Measurements from ENCODE around the gene LHFPL3. TPM values are rescaled to one million over a fixed set of nuclear protein-coding genes. Genes with fewer than 3 reads are reported as not detected.

LHFPL3 gene
- total RNA-seq, 1 donor from 2014 or later, result 0.30 TPM

DNA sequence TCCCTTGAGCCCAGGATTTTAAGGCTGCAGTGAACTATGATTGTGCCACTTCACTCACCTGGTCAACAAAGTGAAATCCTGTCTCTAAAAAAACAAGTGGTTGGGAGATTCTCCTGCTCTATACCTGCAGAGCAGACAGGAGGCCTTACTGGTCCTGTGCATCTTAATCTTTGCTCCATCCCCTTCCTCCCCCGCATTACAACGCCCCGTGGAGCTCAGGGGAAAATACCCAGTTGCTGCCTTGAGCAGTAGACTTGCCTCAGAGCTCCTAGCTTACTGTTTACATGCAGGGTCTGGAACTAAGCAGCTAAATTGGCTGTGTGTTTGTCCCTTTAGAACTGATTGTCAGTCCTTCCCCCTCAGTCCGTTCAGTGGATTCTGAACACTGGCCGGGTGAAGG, 561.8 kb downstream of the LHFPL3 start:
- Histone ChIP-seq H3K27ac (no peak overlapping the region), H3K4me3 (no peak overlapping the region), H3K4me1 (peaks cover 9% of the 10 kb centered on the region), H3F3A (ENCODE audit: low read depth) (no peaks in the 10 kb centered on the region), H3K36me3 (no peaks in the 10 kb centered on the region), H3K4me2 (no peak overlapping the region), H3K79me2 (ENCODE audit: low read depth) (no peaks in the 10 kb centered on the region), H4K20me1 (ENCODE audit: low read depth) (no peaks in the 10 kb centered on the region), H3K9me3 (ENCODE audit: low read depth) (no peaks in the 10 kb centered on the region), H3K27me3 (no peaks in the 10 kb centered on the region), H2AFZ (replicated peaks) (peak overlapping the region; percentile 52), H3K9ac (no peak overlapping the region)
- Mint-ChIP-seq H3K4me3 (no peak overlapping the region), H3K9me3 (no peaks in the 10 kb centered on the region), H3K36me3 (no peaks in the 10 kb centered on the region), H3K27ac (no peak overlapping the region), H3K27me3 (ENCODE audit: insufficient read depth, low read depth) (peaks cover 1% of the 10 kb centered on the region), H3K4me1 (peaks cover 10% of the 10 kb centered on the region)
- DNase-seq (ENCODE audit: low spot score), result no peak
- no peak for TF ChIP-seq EZH2phosphoT487 (IDR thresholded peaks at IDR 0.05)
- TF ChIP-seq EZH2 (IDR thresholded peaks at IDR 0.05), result no peak
- TF ChIP-seq, protein P1, sequence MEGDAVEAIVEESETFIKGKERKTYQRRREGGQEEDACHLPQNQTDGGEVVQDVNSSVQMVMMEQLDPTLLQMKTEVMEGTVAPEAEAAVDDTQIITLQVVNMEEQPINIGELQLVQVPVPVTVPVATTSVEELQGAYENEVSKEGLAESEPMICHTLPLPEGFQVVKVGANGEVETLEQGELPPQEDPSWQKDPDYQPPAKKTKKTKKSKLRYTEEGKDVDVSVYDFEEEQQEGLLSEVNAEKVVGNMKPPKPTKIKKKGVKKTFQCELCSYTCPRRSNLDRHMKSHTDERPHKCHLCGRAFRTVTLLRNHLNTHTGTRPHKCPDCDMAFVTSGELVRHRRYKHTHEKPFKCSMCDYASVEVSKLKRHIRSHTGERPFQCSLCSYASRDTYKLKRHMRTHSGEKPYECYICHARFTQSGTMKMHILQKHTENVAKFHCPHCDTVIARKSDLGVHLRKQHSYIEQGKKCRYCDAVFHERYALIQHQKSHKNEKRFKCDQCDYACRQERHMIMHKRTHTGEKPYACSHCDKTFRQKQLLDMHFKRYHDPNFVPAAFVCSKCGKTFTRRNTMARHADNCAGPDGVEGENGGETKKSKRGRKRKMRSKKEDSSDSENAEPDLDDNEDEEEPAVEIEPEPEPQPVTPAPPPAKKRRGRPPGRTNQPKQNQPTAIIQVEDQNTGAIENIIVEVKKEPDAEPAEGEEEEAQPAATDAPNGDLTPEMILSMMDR (IDR thresholded peaks at IDR 0.05), result no peak

DNA sequence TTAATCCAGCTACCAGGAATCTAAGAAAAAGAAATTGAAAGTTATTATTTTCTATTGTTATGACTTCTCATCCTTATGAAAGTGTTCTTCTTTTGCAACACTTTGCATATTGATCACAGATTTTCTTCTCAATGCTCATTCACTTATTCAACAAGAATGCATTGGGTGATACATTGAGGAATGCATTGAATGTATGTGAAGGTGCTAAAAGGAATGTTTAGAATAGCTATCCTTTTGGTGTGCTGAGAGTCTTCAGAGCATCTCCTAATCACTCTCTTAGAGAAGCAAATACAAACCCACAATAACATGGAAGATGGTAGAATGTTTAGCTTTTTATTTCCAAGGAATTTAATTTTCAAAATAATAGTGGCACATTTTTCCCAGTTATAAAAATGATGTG, 563.5 kb downstream of the LHFPL3 start:
- no peak for DNase-seq (ENCODE audit: low spot score)
- H3K27ac ChIP-seq, result no peak overlapping the region
- Mint-ChIP-seq H3K4me1 (peaks cover 7% of the 10 kb centered on the region), H3K27ac (no peak overlapping the region), H3K4me3 (no peak overlapping the region), H3K27me3 (ENCODE audit: insufficient read depth, low read depth) (peaks cover 4% of the 10 kb centered on the region), H3K9me3 (no peaks in the 10 kb centered on the region), H3K36me3 (no peaks in the 10 kb centered on the region)
- no peaks in the 10 kb centered on the region for H3K27me3 ChIP-seq
- no peaks in the 10 kb centered on the region for H4K20me1 ChIP-seq (ENCODE audit: low read depth)
- H3K4me3 ChIP-seq, result no peak overlapping the region
- no peak overlapping the region for H3K4me2 ChIP-seq
- H3K9ac ChIP-seq, result no peak overlapping the region
- no peak overlapping the region for H2AFZ ChIP-seq (replicated peaks)
- H3K36me3 ChIP-seq, result no peaks in the 10 kb centered on the region
- peaks cover 9% of the 10 kb centered on the region for H3K4me1 ChIP-seq
- no peaks in the 10 kb centered on the region for H3K79me2 ChIP-seq (ENCODE audit: low read depth)
- H3K9me3 ChIP-seq (ENCODE audit: low read depth), result no peaks in the 10 kb centered on the region
- no peaks in the 10 kb centered on the region for H3F3A ChIP-seq (ENCODE audit: low read depth)
- no peak for TF ChIP-seq EZH2phosphoT487 (IDR thresholded peaks at IDR 0.05)
- TF ChIP-seq EZH2 (IDR thresholded peaks at IDR 0.05), result no peak
- TF ChIP-seq, protein P1 (IDR thresholded peaks at IDR 0.05), result no peak

DNA sequence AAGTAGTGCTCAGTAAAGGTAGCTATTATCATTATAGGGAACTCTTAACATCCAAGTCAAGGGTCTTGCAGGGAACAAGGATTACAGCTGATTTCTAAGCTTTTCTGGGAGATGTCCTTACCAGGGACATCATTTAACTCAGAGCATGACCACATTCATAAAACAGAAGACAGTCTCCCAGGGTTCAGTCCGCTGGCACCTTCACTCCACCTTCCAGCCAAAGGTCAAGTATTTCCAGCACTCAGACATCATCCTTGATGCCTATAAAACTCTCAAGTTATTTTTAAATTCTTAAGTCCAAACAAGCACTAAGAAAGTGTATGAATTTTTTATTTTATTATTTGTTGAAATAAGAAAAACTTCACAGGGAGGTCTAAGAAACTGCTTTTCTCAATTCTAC, 565.9 kb downstream of the LHFPL3 start:
- no peak overlapping the region for H3K9ac ChIP-seq
- H3F3A ChIP-seq (ENCODE audit: low read depth), result no peaks in the 10 kb centered on the region
- H3K36me3 Mint-ChIP-seq, result no peaks in the 10 kb centered on the region
- H3K27me3 Mint-ChIP-seq (ENCODE audit: insufficient read depth, low read depth), result peaks cover 4% of the 10 kb centered on the region
- H3K27me3 ChIP-seq, result no peaks in the 10 kb centered on the region
- H4K20me1 ChIP-seq (ENCODE audit: low read depth), result no peaks in the 10 kb centered on the region
- H3K4me3 Mint-ChIP-seq, result no peak overlapping the region
- H3K4me1 ChIP-seq, result peaks cover 9% of the 10 kb centered on the region
- no peak overlapping the region for H3K27ac ChIP-seq
- H3K27ac Mint-ChIP-seq, result no peak overlapping the region
- no peaks in the 10 kb centered on the region for H3K36me3 ChIP-seq
- no peak overlapping the region for H3K4me2 ChIP-seq
- H3K79me2 ChIP-seq (ENCODE audit: low read depth), result no peaks in the 10 kb centered on the region
- DNase-seq (ENCODE audit: low spot score), result no peak
- H3K9me3 ChIP-seq (ENCODE audit: low read depth), result no peaks in the 10 kb centered on the region
- H2AFZ ChIP-seq (replicated peaks), result no peak overlapping the region
- no peaks in the 10 kb centered on the region for H3K9me3 Mint-ChIP-seq
- TF ChIP-seq EZH2phosphoT487 (IDR thresholded peaks at IDR 0.05), result no peak
- TF ChIP-seq, protein P1 (IDR thresholded peaks at IDR 0.05), result no peak
- no peak for TF ChIP-seq EZH2 (IDR thresholded peaks at IDR 0.05)
- peaks cover 10% of the 10 kb centered on the region for H3K4me1 Mint-ChIP-seq
- H3K4me3 ChIP-seq, result no peak overlapping the region
